HCT116 (cell line): ENCODE results near the gene PDSS1. TPM values are rescaled to one million over a fixed set of nuclear protein-coding genes. Genes with fewer than 3 reads are reported as not detected.

Source experiments
- ATAC-seq: fragments of 200-7000 bp; cut with Tn5 transposase; 2 replicates; pipeline ENCODE4 v1.9.1; 2020; ENCODE audit warnings: mild to moderate bottlenecking, moderate library complexity
- BruUV-seq: library from RNA; stranded (reverse); fragments of 400-500 nt; replicated peaks from 2 replicates; lab custom pipeline; 2021; lab: Mats Ljungman, UMichigan
- CTCF ChIA-PET: fragments of 300-600 bp; sonication (Branson Sonifier 250); formaldehyde crosslinking; loops from one replicate; lab custom pipeline; 2021; ENCODE audit warnings: antibody characterized with exemption; lab: Charles Lee
- POLR2A ChIA-PET: fragments of 300-600, 350-600 bp; sonication (Branson Sonifier 250); formaldehyde crosslinking; loops from one replicate; lab custom pipeline; 2021; ENCODE audit warnings: antibody characterized with exemption; lab: Charles Lee
- RAD21 ChIA-PET, 2 experiments: fragments of 300-600 bp; sonication (Branson Sonifier 250); formaldehyde crosslinking; loops; one replicate each; lab custom pipeline; 2023; ENCODE audit warnings: low total read pairs in 2 of 2; ENCODE audit not compliant: uncharacterized antibody in 2 of 2, unreplicated experiment in 2 of 2, low non-redundant PET in 1 of 2; lab: Charles Lee
- DNase-seq: peaks from one replicate; pipeline ENCODE4 v3.0.0-alpha.2; 2010; ENCODE audit warnings: low read depth, low spot score
- H2AFZ ChIP-seq: fragments of 200-600 bp; shearing (Covaris generic), sonication (generic); 2 replicates; pipeline ENCODE4 v1.6.1; 2017; ENCODE audit warnings: low read depth, mixed run types, mixed read lengths, antibody characterized with exemption, low read length; ENCODE audit not compliant: poor library complexity, severe bottlenecking
- H3K27ac ChIP-seq: 2 replicates; pipeline ENCODE4 v1.5.1; 2012; ENCODE audit warnings: low read depth, low read length
- H3K27me3 ChIP-seq: fragments of 200-600 bp; sonication (generic); 2 replicates; pipeline ENCODE4 v1.6.1; 2016; ENCODE audit warnings: mixed run types, low read length, mixed read lengths; ENCODE audit not compliant: insufficient read depth
- H3K36me3 ChIP-seq, 2 experiments: fragments of 200-500 bp in 1 of 2; fragments of 200-600 bp in 1 of 2; sonication (Bioruptor generic) in 1 of 2; sonication (generic) in 1 of 2; 2 replicates each; pipeline versions ENCODE4 v1.5.1 to v1.6.1; 2014 to 2016; ENCODE audit warnings: low read length in 2 of 2, inconsistent platforms in 1 of 2, mixed read lengths in 1 of 2, mixed run types in 1 of 2; ENCODE audit not compliant: insufficient read depth in 2 of 2, control insufficient read depth in 1 of 2
- H3K4me1 ChIP-seq, 2 experiments: fragments of 200-600 bp in 1 of 2; sonication (generic) in 1 of 2; 2 replicates each; pipeline versions ENCODE4 v1.5.1 to v1.6.1; 2012 to 2017; ENCODE audit warnings: low read length in 2 of 2, inconsistent platforms in 1 of 2, mild to moderate bottlenecking in 1 of 2, mixed read lengths in 1 of 2, mixed run types in 1 of 2, moderate library complexity in 1 of 2; ENCODE audit not compliant: insufficient read depth in 2 of 2, control insufficient read depth in 1 of 2
- H3K4me2 ChIP-seq: fragments of 200-600 bp; sonication (generic); 2 replicates; pipeline ENCODE4 v1.6.1; 2017; ENCODE audit warnings: mixed run types, low read length, mixed read lengths
- H3K4me3 ChIP-seq, 2 experiments: fragments of 200-600 bp in 1 of 2; sonication (generic) in 1 of 2; replicated peaks in 1 of 2; 2 replicates each; pipeline ENCODE4 v1.5.1; 2011 to 2016; ENCODE audit warnings: low read length in 2 of 2, control low read depth in 1 of 2, low read depth in 1 of 2, mild to moderate bottlenecking in 1 of 2, mixed read lengths in 1 of 2, mixed run types in 1 of 2
- H3K79me2 ChIP-seq: fragments of 200-600 bp; sonication (generic); 2 replicates; pipeline ENCODE4 v1.6.1; 2017; ENCODE audit warnings: mild to moderate bottlenecking, mixed run types, low read length, moderate library complexity, mixed read lengths; ENCODE audit not compliant: insufficient read depth
- H3K9ac ChIP-seq: fragments of 200-600 bp; sonication (generic); 2 replicates; pipeline ENCODE4 v1.6.1; 2016; ENCODE audit warnings: low read length, mixed read lengths
- H3K9me2 ChIP-seq: fragments of 200-600 bp; sonication (generic), shearing (Covaris generic); 2 replicates; pipeline ENCODE4 v1.6.1; 2017; ENCODE audit warnings: mixed run types, mild to moderate bottlenecking, moderate library complexity; ENCODE audit not compliant: insufficient read depth
- H3K9me3 ChIP-seq, 2 experiments: fragments of 200-500 bp in 1 of 2; fragments of 200-600 bp in 1 of 2; sonication (Bioruptor generic) in 1 of 2; sonication (generic) in 1 of 2; 2 replicates each; pipeline ENCODE4 v1.6.1; 2014 to 2017; ENCODE audit warnings: low read length in 2 of 2, mixed read lengths in 2 of 2, inconsistent platforms in 1 of 2, low read depth in 1 of 2, mild to moderate bottlenecking in 1 of 2, mixed run types in 1 of 2, moderate library complexity in 1 of 2; ENCODE audit not compliant: control insufficient read depth in 1 of 2, insufficient read depth in 1 of 2
- H4K20me1 ChIP-seq: fragments of 200-600 bp; sonication (generic), shearing (Covaris generic); 2 replicates; pipeline ENCODE4 v1.6.1; 2017; ENCODE audit warnings: mixed run types, mild to moderate bottlenecking, moderate library complexity; ENCODE audit not compliant: insufficient read depth
- CBX3 ChIP-seq: IDR thresholded peaks from 2 replicates; pipeline ENCODE4 v1.6.1; 2012; ENCODE audit warnings: low read depth
- CEBPB ChIP-seq: IDR thresholded peaks from 2 replicates; pipeline ENCODE4 v1.6.1; 2012; ENCODE audit warnings: low read depth
- ELF1 ChIP-seq: IDR thresholded peaks from 2 replicates; pipeline ENCODE4 v1.6.1; 2012; ENCODE audit warnings: low read depth, borderline replicate concordance
- EZH2 ChIP-seq: fragments of 200-600 bp; sonication (generic); IDR thresholded peaks from 2 replicates; pipeline ENCODE4 v1.6.1; 2017; ENCODE audit warnings: antibody characterized with exemption, mixed run types
- EZH2phosphoT487 ChIP-seq: fragments of 200-600 bp; IDR thresholded peaks from 2 replicates; pipeline ENCODE4 v1.6.1; 2018; ENCODE audit warnings: antibody characterized with exemption, borderline replicate concordance
- FOSL1 ChIP-seq: IDR thresholded peaks from 2 replicates; pipeline ENCODE4 v1.6.1; 2012; ENCODE audit warnings: low read depth
- JUND ChIP-seq: IDR thresholded peaks from 2 replicates; pipeline ENCODE4 v1.6.1; 2012
- POLR2A ChIP-seq: IDR thresholded peaks from 2 replicates; pipeline ENCODE4 v1.7.0; 2011; ENCODE audit warnings: borderline replicate concordance; ENCODE audit not compliant: insufficient read depth, insufficient read length; ENCODE audit errors: extremely low read depth
- RAD21 ChIP-seq: IDR thresholded peaks from 2 replicates; pipeline ENCODE4 v1.6.1; 2012; ENCODE audit warnings: low read depth, mild to moderate bottlenecking
- SP1 ChIP-seq: IDR thresholded peaks from 2 replicates; pipeline ENCODE4 v1.6.1; 2012; ENCODE audit warnings: low read depth
- SRF ChIP-seq: IDR thresholded peaks from 2 replicates; pipeline ENCODE4 v1.6.1; 2012; ENCODE audit warnings: low read depth
- YY1 ChIP-seq: IDR thresholded peaks from 2 replicates; pipeline ENCODE4 v1.6.1; 2011; ENCODE audit warnings: low read length, low read depth, moderate library complexity, mild to moderate bottlenecking; ENCODE audit not compliant: insufficient replicate concordance; ENCODE audit errors: extremely low read depth
- ZFX ChIP-seq: fragments of 450-650 bp; IDR thresholded peaks from 2 replicates; pipeline ENCODE4 v1.6.1; 2017
- intact Hi-C: fragments of 100-400 bp; cut with micrococcal nuclease; formaldehyde crosslinking; loops from 2 replicates; pipeline ENCODE4 v1.10.0; 2022
- total RNA-seq: library from RNA; stranded (reverse); gene quantifications from one replicate; pipeline ENCODE4 v1.2.1, GENCODE V29; 2021; ENCODE audit not compliant: unreplicated experiment
- TF ChIP-seq, protein P1 (sequence below): IDR thresholded peaks from 2 replicates; pipeline ENCODE4 v1.6.1; 2012
- TF ChIP-seq, protein P2 (sequence below): IDR thresholded peaks from 2 replicates; pipeline ENCODE4 v1.6.1; 2011; ENCODE audit warnings: mild to moderate bottlenecking, low read length, moderate library complexity; ENCODE audit not compliant: insufficient replicate concordance; ENCODE audit errors: extremely low read depth

The PDSS1 gene
- total RNA-seq, 1 experiment from 2014 or later = 23.5 TPM

- Histone ChIP-seq H3K4me2 (no peak overlapping the region), H3K9me3 (no peaks in the 10 kb centered on the region), H3K4me1 (no peaks in the 10 kb centered on the region), H3K9me2 (no peaks in the 10 kb centered on the region), H3K27ac (no peak overlapping the region), H3K9ac (no peak overlapping the region), H2AFZ (no peak overlapping the region), H3K4me3 (no peak overlapping the region), H4K20me1 (no peaks in the 10 kb centered on the region), H3K27me3 (no peaks in the 10 kb centered on the region), H3K36me3 (no peaks in the 10 kb centered on the region), H3K79me2 (no peaks in the 10 kb centered on the region)
- CTCF ChIA-PET = no interaction called here
- ATAC-seq = no peak
- TF ChIP-seq ELF1 (no peak), EZH2 (no peak), FOSL1 (no peak), CEBPB (no peak), SP1 (no peak), EZH2phosphoT487 (no peak), RAD21 (no peak), ZFX (no peak), POLR2A (no peak), SRF (no peak), CBX3 (no peak), YY1 (no peak), JUND (no peak)
- TF ChIP-seq, protein P1, sequence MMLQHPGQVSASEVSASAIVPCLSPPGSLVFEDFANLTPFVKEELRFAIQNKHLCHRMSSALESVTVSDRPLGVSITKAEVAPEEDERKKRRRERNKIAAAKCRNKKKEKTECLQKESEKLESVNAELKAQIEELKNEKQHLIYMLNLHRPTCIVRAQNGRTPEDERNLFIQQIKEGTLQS = no peak
- TF ChIP-seq, protein P2, sequence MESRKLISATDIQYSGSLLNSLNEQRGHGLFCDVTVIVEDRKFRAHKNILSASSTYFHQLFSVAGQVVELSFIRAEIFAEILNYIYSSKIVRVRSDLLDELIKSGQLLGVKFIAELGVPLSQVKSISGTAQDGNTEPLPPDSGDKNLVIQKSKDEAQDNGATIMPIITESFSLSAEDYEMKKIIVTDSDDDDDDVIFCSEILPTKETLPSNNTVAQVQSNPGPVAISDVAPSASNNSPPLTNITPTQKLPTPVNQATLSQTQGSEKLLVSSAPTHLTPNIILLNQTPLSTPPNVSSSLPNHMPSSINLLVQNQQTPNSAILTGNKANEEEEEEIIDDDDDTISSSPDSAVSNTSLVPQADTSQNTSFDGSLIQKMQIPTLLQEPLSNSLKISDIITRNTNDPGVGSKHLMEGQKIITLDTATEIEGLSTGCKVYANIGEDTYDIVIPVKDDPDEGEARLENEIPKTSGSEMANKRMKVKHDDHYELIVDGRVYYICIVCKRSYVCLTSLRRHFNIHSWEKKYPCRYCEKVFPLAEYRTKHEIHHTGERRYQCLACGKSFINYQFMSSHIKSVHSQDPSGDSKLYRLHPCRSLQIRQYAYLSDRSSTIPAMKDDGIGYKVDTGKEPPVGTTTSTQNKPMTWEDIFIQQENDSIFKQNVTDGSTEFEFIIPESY = no peak
- POLR2A ChIA-PET = no interaction called here
- RAD21 ChIA-PET = no interaction called here
- no TSS peak for BruUV-seq
- intact Hi-C loops = no loop called here
- no peak for DNase-seq
Measured at GRCh38 chr10:26662864-26663263, 34.6 kb upstream of the PDSS1 start.
